ENCODE data around the gene HOXA9. TPM values are rescaled to one million over a fixed set of nuclear protein-coding genes. Genes with fewer than 3 reads are reported as not detected.

HOXA9 gene
- total RNA-seq, 4 donors from 2014 or later, result 0.63 to 1.9 (median 0.67) TPM; not detected in 1

DNA sequence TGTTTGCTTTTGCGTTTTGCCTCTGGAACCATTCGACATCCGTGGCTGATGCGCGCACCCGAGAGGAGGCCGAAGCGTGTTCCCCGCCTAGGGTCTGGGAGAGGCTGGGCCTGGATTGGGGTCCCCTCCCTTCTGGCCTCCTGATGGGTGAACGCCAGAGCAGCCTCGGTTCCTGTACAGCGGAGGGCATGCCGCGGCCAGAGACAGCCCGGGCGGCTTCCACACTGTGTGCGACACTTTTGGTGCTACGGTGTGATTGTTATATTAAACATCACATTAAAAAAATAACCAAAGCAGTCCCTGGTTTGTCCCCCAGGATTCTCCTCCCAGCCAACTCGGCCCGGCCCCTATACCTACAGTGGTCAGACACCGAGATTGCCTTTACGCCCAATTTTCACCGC is 5.2 kb downstream of the HOXA9 start:
- 33 to 34% methylated on average over 15 to 23 of the region's 23 CpGs for WGBS, 2 donors
- Histone ChIP-seq H3K36me3 (no peaks in the 10 kb centered on the region), H3K4me1 (peaks cover 13 to 34% of the 10 kb centered on the region in 2 donors), H3K27ac (no peak overlapping the region), H3K9me3 (no peaks in the 10 kb centered on the region), H3K4me3 (replicated peaks in 1 of 3) (peak overlapping the region in 1 of 3 donors; percentile 42), H3K27me3 (peaks cover 64% of the 10 kb centered on the region)
- no peak for DNase-seq
- TF ChIP-seq CTCF (IDR thresholded peaks at IDR 0.05) (no peak), POLR2A (IDR thresholded peaks at IDR 0.05) (no peak)
- intact Hi-C loops (cut with DNase I), result loop anchor here (2.0 to 10.0 kb wide), 3 partner anchors 477 to 1305 kb away; no protein-coding TSS in a partner anchor

DNA sequence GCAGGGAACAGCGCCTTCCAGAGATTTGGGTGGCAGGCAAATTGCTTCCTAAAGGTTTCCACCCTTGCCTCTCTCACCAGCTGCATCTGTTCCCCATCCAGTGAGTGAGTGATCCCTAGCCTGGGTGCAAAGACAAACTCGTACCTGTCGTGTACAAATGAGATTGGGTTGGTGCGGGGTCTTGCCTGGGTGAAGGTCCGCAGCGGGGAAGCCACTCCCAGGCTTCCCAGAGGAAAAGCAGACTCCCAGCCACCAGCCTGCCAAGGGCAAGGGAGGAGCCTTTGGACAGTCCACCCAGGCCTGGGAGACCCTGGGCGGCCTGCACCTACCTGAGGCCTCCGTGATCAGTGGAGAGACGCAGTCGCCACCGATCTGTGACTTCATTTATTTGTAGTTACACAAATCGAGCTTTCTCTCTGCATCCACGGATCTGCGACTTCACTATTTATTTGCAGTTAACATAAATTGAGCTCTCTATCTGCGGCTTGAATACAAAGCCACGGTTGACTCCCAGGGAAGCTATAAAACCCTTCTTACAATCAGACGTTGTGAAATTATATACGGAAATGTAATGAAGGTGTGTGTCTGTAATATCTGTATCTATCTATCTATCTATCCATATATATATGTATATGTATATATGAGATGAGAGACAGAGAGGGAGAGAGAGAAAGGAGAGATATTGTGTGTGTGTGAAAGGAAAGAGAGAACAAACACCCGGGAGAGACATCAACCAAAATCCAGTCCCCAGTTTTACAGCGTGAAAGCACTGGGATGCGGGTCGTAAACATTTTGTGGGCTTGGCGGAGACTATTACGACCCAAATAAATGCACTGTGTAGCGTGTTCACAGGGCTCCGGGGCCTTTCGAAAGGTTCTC is 5.8 kb downstream of the HOXA9 start:
- peaks cover 18 to 34% of the 10 kb centered on the region in 2 donors for H3K4me1 ChIP-seq
- WGBS, 2 donors, result 56 to 57% methylated on average over 27 of the region's 27 CpGs
- no peaks in the 10 kb centered on the region for H3K9me3 ChIP-seq
- H3K27me3 ChIP-seq, result peaks cover 64% of the 10 kb centered on the region
- H3K36me3 ChIP-seq, result no peaks in the 10 kb centered on the region
- TF ChIP-seq POLR2A (IDR thresholded peaks at IDR 0.05), result no peak
- no peak for TF ChIP-seq CTCF (IDR thresholded peaks at IDR 0.05)
- H3K27ac ChIP-seq, result no peak overlapping the region
- intact Hi-C loops (cut with DNase I), result loop anchor here (2.0 to 10.0 kb wide), 3 partner anchors 477 to 1305 kb away; no protein-coding TSS in a partner anchor
- no peak overlapping the region for H3K4me3 ChIP-seq (replicated peaks in 1 of 3)
- DNase-seq, result no peak

GRCh38 chr7:27158436-27159265 is 6.7 kb downstream of the HOXA9 start:
- DNase-seq, result no peak
- peaks cover 67% of the 10 kb centered on the region for H3K27me3 ChIP-seq
- peaks cover 18 to 29% of the 10 kb centered on the region in 2 donors for H3K4me1 ChIP-seq
- no peaks in the 10 kb centered on the region for H3K9me3 ChIP-seq
- H3K36me3 ChIP-seq, result no peaks in the 10 kb centered on the region
- H3K27ac ChIP-seq, result no peak overlapping the region
- WGBS, 2 donors, result 25 to 42% methylated on average over 35 of the region's 35 CpGs
- intact Hi-C loops (cut with DNase I), result no loop called here
- TF ChIP-seq CTCF (IDR thresholded peaks at IDR 0.05), result no peak
- TF ChIP-seq POLR2A (IDR thresholded peaks at IDR 0.05), result no peak
- no peak overlapping the region for H3K4me3 ChIP-seq (replicated peaks in 1 of 3)

DNA sequence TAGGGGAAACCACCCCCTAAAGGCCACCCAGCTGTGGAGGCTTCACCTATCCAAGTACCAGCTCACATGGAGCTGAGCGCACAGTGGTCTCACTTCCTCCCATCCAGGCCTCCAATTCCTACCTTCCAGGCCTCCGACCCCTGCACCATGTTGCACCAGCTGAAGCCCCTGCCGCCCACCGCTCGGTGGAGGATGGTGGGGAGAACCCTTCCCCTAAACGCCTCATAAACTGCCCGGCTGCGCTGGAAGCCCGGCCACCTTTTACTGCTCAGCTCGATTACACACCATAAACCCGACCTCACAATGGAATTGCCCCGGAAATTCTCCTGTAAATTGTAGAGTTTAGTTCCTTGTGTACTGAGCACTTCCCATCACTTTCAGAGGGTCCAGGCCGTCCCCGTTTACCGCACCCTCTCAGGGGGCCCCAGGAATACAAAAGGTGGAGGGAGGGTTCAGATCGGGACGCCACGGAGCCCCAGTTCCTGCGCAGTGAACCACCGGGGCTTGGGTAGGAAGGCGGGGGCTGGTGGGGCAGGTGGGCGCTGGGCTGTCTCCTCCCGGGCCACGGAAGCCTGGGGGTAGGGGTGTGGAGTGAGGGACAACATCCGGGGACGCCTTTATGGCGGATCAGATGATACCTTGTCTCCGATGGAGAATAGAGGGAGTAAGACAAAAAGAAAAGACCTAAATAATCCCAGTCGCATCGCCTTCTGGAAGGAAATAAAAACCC is 7.5 kb downstream of the HOXA9 start:
- peaks cover 18 to 29% of the 10 kb centered on the region in 2 donors for H3K4me1 ChIP-seq
- WGBS, 2 donors, result 18 to 25% methylated on average over 29 to 30 of the region's 30 CpGs

More for the DNA sequence above, 7.5 kb downstream of the HOXA9 start:
- intact Hi-C loops (cut with DNase I), result no loop called here
- H3K27me3 ChIP-seq, result peaks cover 69% of the 10 kb centered on the region
- no peak overlapping the region for H3K4me3 ChIP-seq (replicated peaks in 1 of 3)
- H3K36me3 ChIP-seq, result no peaks in the 10 kb centered on the region
- DNase-seq, result no peak
- no peaks in the 10 kb centered on the region for H3K9me3 ChIP-seq
- TF ChIP-seq POLR2A (IDR thresholded peaks at IDR 0.05), result no peak
- TF ChIP-seq CTCF (IDR thresholded peaks at IDR 0.05), result no peak
- H3K27ac ChIP-seq, result no peak overlapping the region
